ENCODE data around the gene ACSS1.

ACSS1 gene

GRCh38 chr20:25044261-25044560 lies 13.7 kb downstream of the ACSS1 start:
- H3K4me2 ChIP-seq (ENCODE audit: low read length), result no peak overlapping the region
- no peaks in the 10 kb centered on the region for H3K27me3 ChIP-seq (ENCODE audit: control insufficient read depth, insufficient read depth, low read length)
- H3K36me3 ChIP-seq (ENCODE audit: control insufficient read depth, insufficient read depth, low read length), result no peaks in the 10 kb centered on the region
- H3K4me1 ChIP-seq, result peaks cover 14% of the 10 kb centered on the region
- H2AFZ ChIP-seq, result no peak overlapping the region
- no peak for TF ChIP-seq CTCF (IDR thresholded peaks at IDR 0.05)
- H3K27ac ChIP-seq, result no peak overlapping the region
- H3K79me2 ChIP-seq, result peaks cover 8% of the 10 kb centered on the region
- no peaks in the 10 kb centered on the region for H3K9me3 ChIP-seq (ENCODE audit: control insufficient read depth, low read length)
- no peak overlapping the region for H3K4me3 ChIP-seq (ENCODE audit: low read depth, low read length)
- no peak overlapping the region for H3K9ac ChIP-seq

- no peak for TF ChIP-seq CTCF (IDR thresholded peaks at IDR 0.05)
- Histone ChIP-seq H3K4me2 (ENCODE audit: low read length) (no peak overlapping the region), H3K4me1 (peaks cover 19% of the 10 kb centered on the region), H2AFZ (no peak overlapping the region), H3K36me3 (ENCODE audit: control insufficient read depth, insufficient read depth, low read length) (no peaks in the 10 kb centered on the region), H3K9me3 (ENCODE audit: control insufficient read depth, low read length) (no peaks in the 10 kb centered on the region), H3K79me2 (peaks cover 8% of the 10 kb centered on the region), H3K27ac (no peak overlapping the region), H3K4me3 (ENCODE audit: low read depth, low read length) (no peak overlapping the region), H3K27me3 (ENCODE audit: control insufficient read depth, insufficient read depth, low read length) (no peaks in the 10 kb centered on the region), H3K9ac (no peak overlapping the region)
Measured at GRCh38 chr20:25043499-25044260, 14.3 kb downstream of the ACSS1 start.

- Histone ChIP-seq H3K27ac (no peak overlapping the region), H2AFZ (no peak overlapping the region), H3K36me3 (ENCODE audit: control insufficient read depth, insufficient read depth, low read length) (no peaks in the 10 kb centered on the region), H3K4me3 (ENCODE audit: low read depth, low read length) (no peak overlapping the region), H3K9me3 (ENCODE audit: control insufficient read depth, low read length) (no peaks in the 10 kb centered on the region), H3K9ac (no peak overlapping the region), H3K4me1 (peaks cover 27% of the 10 kb centered on the region), H3K27me3 (ENCODE audit: control insufficient read depth, insufficient read depth, low read length) (no peaks in the 10 kb centered on the region), H3K4me2 (ENCODE audit: low read length) (no peak overlapping the region), H3K79me2 (peaks cover 9% of the 10 kb centered on the region)
- no peak for TF ChIP-seq CTCF (IDR thresholded peaks at IDR 0.05)
Measured at GRCh38 chr20:25042531-25043498, 15.1 kb downstream of the ACSS1 start.

DNA sequence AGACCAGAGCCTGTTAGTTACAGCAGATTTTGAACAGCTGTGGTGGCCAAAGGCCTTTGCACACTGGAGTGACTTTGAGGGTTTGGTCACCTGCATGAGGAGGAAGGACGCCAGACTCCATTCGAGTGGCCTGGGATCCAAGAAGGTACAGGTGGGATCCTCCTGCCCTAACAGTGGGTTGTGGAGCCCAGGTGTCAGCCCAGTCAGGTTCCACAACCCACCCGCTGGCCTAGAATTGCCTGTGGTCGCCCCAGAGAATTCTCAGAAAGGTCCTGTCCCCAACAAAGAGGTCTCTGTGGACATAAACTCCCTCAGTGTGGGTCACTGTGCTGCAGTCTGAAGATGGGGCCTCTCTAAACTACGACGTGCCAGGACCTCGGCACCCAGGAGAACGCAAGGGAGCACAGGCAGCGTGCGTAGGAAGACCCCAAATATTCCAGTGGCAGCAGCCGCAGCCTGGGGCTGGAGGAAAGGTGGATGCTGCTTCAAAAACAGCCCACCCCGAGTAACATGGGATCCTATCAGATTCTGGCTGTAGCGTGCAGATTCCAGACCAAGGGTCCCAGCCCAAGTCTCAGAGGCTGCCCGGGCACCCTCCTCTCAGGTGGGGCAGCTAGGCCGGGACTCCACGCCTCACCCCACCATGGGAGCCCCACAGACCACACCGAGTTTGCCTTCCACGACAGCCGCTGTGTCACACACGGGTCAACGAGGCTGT lies 16.0 kb downstream of the ACSS1 start:
- no peak overlapping the region for H3K27ac ChIP-seq
- H3K4me1 ChIP-seq, result peaks cover 34% of the 10 kb centered on the region
- peaks cover 12% of the 10 kb centered on the region for H3K79me2 ChIP-seq
- H3K36me3 ChIP-seq (ENCODE audit: control insufficient read depth, insufficient read depth, low read length), result no peaks in the 10 kb centered on the region
- H3K4me3 ChIP-seq (ENCODE audit: low read depth, low read length), result no peak overlapping the region
- H2AFZ ChIP-seq, result no peak overlapping the region
- TF ChIP-seq CTCF (IDR thresholded peaks at IDR 0.05), result no peak
- no peaks in the 10 kb centered on the region for H3K27me3 ChIP-seq (ENCODE audit: control insufficient read depth, insufficient read depth, low read length)
- H3K9me3 ChIP-seq (ENCODE audit: control insufficient read depth, low read length), result no peaks in the 10 kb centered on the region
- H3K4me2 ChIP-seq (ENCODE audit: low read length), result no peak overlapping the region
- H3K9ac ChIP-seq, result no peak overlapping the region
